SK-N-SH treated with all-trans-retinoic acid at 6 μM for 48 hours (cell line): Measurements from ENCODE around the gene SBF2.

Source experiments
- ATAC-seq: fragments of 200-7000 bp; cut with Tn5 transposase; 3 replicates; pipeline ENCODE4 v1.9.1; 2020; ENCODE audit warnings: mild to moderate bottlenecking, moderate library complexity
- ARNTL ChIP-seq: fragments of 450-650 bp; formaldehyde crosslinking; IDR thresholded peaks from 2 replicates; pipeline ENCODE4 v1.5.0; 2020; ENCODE audit warnings: low read depth, mild to moderate bottlenecking, moderate library complexity, borderline replicate concordance
- BACH2 ChIP-seq: fragments of 250-450 bp; sonication (Bioruptor Pico); IDR thresholded peaks from 2 replicates; pipeline ENCODE4 v1.9.0; 2021; ENCODE audit warnings: mild to moderate bottlenecking, borderline replicate concordance
- CSDC2 ChIP-seq: fragments of 250-450 bp; sonication (Bioruptor Pico); IDR thresholded peaks from 2 replicates; pipeline ENCODE4 v1.5.0; 2020; ENCODE audit warnings: mild to moderate bottlenecking, moderate library complexity
- ESRRG ChIP-seq: fragments of 250-450 bp; sonication (Bioruptor Pico); IDR thresholded peaks from 2 replicates; pipeline ENCODE4 v1.6.1; 2021; ENCODE audit warnings: mild to moderate bottlenecking
- GLIS3 ChIP-seq: fragments of 250-450 bp; sonication (Bioruptor Pico); IDR thresholded peaks from 2 replicates; pipeline ENCODE4 v1.5.0; 2020; ENCODE audit warnings: mild to moderate bottlenecking, moderate library complexity
- ISL1 ChIP-seq: fragments of 250-450 bp; sonication (Bioruptor Pico); IDR thresholded peaks from 2 replicates; pipeline ENCODE4 v2.1.2; 2022; ENCODE audit warnings: mild to moderate bottlenecking, moderate library complexity
- OSR1 ChIP-seq: fragments of 250-450 bp; sonication (Bioruptor Pico); IDR thresholded peaks from 2 replicates; pipeline ENCODE4 v1.8.0; 2022; ENCODE audit warnings: moderate library complexity, mild to moderate bottlenecking, inconsistent platforms
- PPARA ChIP-seq: fragments of 250-450 bp; sonication (Bioruptor Pico); IDR thresholded peaks from 2 replicates; pipeline ENCODE4 v1.5.0; 2020; ENCODE audit warnings: mild to moderate bottlenecking, borderline replicate concordance
- RARB ChIP-seq: fragments of 250-450 bp; sonication (Bioruptor Pico); IDR thresholded peaks from 2 replicates; pipeline ENCODE4 v1.8.0; 2021; ENCODE audit warnings: mild to moderate bottlenecking, moderate library complexity
- SNAI2 ChIP-seq: fragments of 250-450 bp; sonication (Bioruptor Pico); IDR thresholded peaks from 2 replicates; pipeline ENCODE4 v1.5.0; 2020; ENCODE audit warnings: mild to moderate bottlenecking, moderate library complexity
- TCF4 ChIP-seq: fragments of 250-450 bp; sonication (Bioruptor Pico); IDR thresholded peaks from 2 replicates; pipeline ENCODE4 v1.8.0; 2021; ENCODE audit warnings: mild to moderate bottlenecking, moderate library complexity, borderline replicate concordance
- TOX ChIP-seq: fragments of 250-450 bp; sonication (Bioruptor Pico); IDR thresholded peaks from 2 replicates; pipeline ENCODE4 v1.8.0; 2021; ENCODE audit warnings: mild to moderate bottlenecking, moderate library complexity, borderline replicate concordance
- ZC3H10 ChIP-seq: fragments of 250-450 bp; sonication (Bioruptor Pico); IDR thresholded peaks from 2 replicates; pipeline ENCODE4 v1.5.1; 2021; ENCODE audit warnings: mild to moderate bottlenecking, moderate library complexity
- ZFP3 ChIP-seq: fragments of 250-450 bp; sonication (Bioruptor Pico); IDR thresholded peaks from 2 replicates; pipeline ENCODE4 v1.5.0; 2020; ENCODE audit warnings: mild to moderate bottlenecking, moderate library complexity
- ZFP30 ChIP-seq: fragments of 450-650 bp; formaldehyde crosslinking; IDR thresholded peaks from 2 replicates; pipeline ENCODE4 v1.5.0; 2022; ENCODE audit warnings: mild to moderate bottlenecking, moderate library complexity
- ZNF565 ChIP-seq: fragments of 450-650 bp; formaldehyde crosslinking; conservative IDR thresholded peaks from 2 replicates; pipeline ENCODE4 v1.5.0; 2020; ENCODE audit warnings: low read depth, mild to moderate bottlenecking, moderate library complexity
- ZNF70 ChIP-seq: fragments of 450-650 bp; formaldehyde crosslinking; IDR thresholded peaks from 2 replicates; pipeline ENCODE4 v1.5.0; 2020; ENCODE audit warnings: mild to moderate bottlenecking, moderate library complexity
- ZNF8 ChIP-seq: fragments of 450-650 bp; formaldehyde crosslinking; IDR thresholded peaks from 2 replicates; pipeline ENCODE4 v1.5.0; 2020; ENCODE audit warnings: mild to moderate bottlenecking, moderate library complexity
- TF ChIP-seq, protein P1 (sequence below): fragments of 250-450 bp; sonication (Bioruptor Pico); IDR thresholded peaks from 2 replicates; pipeline ENCODE4 v1.5.1; 2020; ENCODE audit warnings: low read depth, mild to moderate bottlenecking, moderate library complexity
- TF ChIP-seq, protein P2 (sequence below): fragments of 250-450 bp; sonication (Bioruptor Pico); IDR thresholded peaks from 2 replicates; pipeline ENCODE4 v1.5.0; 2020; ENCODE audit warnings: mild to moderate bottlenecking, moderate library complexity
- TF ChIP-seq, protein P3 (sequence below): fragments of 250-450 bp; sonication (Bioruptor Pico); IDR thresholded peaks from 2 replicates; pipeline ENCODE4 v1.8.0; 2020; ENCODE audit warnings: mild to moderate bottlenecking, moderate library complexity, borderline replicate concordance
- TF ChIP-seq, protein P4 (sequence below): fragments of 250-450 bp; sonication (Bioruptor Pico); IDR thresholded peaks from 2 replicates; pipeline ENCODE4 v1.8.0; 2021; ENCODE audit warnings: low read depth, mild to moderate bottlenecking, moderate library complexity, borderline replicate concordance
- TF ChIP-seq, protein P5 (sequence below): fragments of 250-450 bp; sonication (Bioruptor Pico); IDR thresholded peaks from 2 replicates; pipeline ENCODE4 v1.5.1; 2021; ENCODE audit warnings: mild to moderate bottlenecking, moderate library complexity

The SBF2 gene

DNA sequence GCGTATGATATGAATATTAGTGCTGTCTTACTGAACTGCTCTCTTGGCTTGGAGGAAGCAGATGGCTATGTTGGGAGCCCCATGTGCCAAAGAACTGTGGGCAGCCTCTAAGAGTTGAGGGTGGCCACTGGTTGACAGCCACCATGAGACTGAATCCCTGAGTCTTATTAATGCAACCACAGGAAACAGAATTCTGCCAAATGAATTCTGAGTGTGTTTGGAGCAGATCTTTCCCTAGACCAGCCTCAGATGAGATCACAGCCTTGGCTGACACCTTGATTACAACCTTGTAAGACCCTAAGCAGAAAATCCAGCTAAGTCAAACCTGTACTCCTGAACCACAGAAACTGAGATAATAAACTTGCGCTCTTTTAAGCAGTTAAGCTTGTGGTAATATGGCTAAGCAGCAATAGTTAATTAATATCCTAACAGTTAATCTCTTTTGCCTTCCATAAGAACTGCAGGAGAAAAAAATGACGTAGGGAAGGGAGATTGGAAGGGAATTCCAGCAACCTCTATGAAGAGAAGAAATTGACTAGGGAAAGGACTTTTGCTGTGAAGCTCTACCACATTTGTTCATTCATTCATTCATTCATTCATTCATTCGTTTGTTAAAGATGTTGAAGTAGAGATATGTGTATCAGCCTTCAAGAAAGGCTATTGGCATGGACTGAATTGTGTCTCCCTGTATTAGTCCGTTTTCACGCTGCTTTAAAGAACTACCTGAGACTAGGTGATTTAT is 37.7 kb upstream of the SBF2 start:
- no peak for ATAC-seq
- TF ChIP-seq BACH2 = no peak
- TF ChIP-seq TCF4 (CRISPR knock-in tag) = no peak
- no peak for TF ChIP-seq PPARA (CRISPR knock-in tag)
- TF ChIP-seq CSDC2 = no peak
- TF ChIP-seq, protein P1, sequence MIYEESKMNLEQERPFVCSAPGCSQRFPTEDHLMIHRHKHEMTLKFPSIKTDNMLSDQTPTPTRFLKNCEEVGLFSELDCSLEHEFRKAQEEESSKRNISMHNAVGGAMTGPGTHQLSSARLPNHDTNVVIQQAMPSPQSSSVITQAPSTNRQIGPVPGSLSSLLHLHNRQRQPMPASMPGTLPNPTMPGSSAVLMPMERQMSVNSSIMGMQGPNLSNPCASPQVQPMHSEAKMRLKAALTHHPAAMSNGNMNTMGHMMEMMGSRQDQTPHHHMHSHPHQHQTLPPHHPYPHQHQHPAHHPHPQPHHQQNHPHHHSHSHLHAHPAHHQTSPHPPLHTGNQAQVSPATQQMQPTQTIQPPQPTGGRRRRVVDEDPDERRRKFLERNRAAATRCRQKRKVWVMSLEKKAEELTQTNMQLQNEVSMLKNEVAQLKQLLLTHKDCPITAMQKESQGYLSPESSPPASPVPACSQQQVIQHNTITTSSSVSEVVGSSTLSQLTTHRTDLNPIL (CRISPR knock-in tag) = no peak
- TF ChIP-seq ZFP3 (CRISPR knock-in tag) = no peak
- no peak for TF ChIP-seq ZC3H10 (CRISPR knock-in tag)
- no peak for TF ChIP-seq GLIS3 (CRISPR knock-in tag)
- TF ChIP-seq ZNF70 (CRISPR knock-in tag) = no peak
- no peak for TF ChIP-seq SNAI2 (CRISPR knock-in tag)

DNA sequence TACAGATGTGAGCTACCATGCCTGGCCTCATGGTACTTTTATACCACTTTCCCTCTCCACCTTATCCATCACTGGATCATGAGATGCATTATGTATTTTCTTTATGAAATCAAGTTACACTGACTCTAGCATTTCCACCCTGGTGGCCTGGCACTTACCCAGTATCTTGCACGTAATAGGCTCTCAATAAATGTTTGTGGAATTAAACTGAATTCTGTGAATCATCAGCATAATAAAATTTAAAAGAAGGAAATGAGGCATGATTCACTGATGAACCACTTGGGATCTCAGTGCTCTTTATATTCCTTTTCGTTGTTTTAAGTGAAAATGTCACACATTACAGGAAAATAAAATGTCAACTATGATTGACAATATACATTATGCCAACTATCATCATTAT is 35.9 kb upstream of the SBF2 start:
- TF ChIP-seq ZNF565 (CRISPR knock-in tag) (no peak), ISL1 (peak; percentile 69), ESRRG (CRISPR knock-in tag) (no peak), TCF4 (CRISPR knock-in tag) (no peak), ARNTL (CRISPR knock-in tag) (no peak), CSDC2 (no peak), RARB (CRISPR knock-in tag) (no peak), OSR1 (CRISPR knock-in tag) (no peak), BACH2 (no peak), ZFP30 (CRISPR knock-in tag) (no peak), SNAI2 (CRISPR knock-in tag) (no peak), TOX (CRISPR knock-in tag) (peak; percentile 18; the same call in 1 of the 2 replicates), ZC3H10 (CRISPR knock-in tag) (peak; percentile 69; the same call in 1 of the 2 replicates), ZNF70 (CRISPR knock-in tag) (no peak), ZFP3 (CRISPR knock-in tag) (0 out of 2 replicates have a peak, but pooled peaks have one; percentile 14), PPARA (CRISPR knock-in tag) (no peak), GLIS3 (CRISPR knock-in tag) (no peak), ZNF8 (CRISPR knock-in tag) (no peak)
- TF ChIP-seq, protein P2, sequence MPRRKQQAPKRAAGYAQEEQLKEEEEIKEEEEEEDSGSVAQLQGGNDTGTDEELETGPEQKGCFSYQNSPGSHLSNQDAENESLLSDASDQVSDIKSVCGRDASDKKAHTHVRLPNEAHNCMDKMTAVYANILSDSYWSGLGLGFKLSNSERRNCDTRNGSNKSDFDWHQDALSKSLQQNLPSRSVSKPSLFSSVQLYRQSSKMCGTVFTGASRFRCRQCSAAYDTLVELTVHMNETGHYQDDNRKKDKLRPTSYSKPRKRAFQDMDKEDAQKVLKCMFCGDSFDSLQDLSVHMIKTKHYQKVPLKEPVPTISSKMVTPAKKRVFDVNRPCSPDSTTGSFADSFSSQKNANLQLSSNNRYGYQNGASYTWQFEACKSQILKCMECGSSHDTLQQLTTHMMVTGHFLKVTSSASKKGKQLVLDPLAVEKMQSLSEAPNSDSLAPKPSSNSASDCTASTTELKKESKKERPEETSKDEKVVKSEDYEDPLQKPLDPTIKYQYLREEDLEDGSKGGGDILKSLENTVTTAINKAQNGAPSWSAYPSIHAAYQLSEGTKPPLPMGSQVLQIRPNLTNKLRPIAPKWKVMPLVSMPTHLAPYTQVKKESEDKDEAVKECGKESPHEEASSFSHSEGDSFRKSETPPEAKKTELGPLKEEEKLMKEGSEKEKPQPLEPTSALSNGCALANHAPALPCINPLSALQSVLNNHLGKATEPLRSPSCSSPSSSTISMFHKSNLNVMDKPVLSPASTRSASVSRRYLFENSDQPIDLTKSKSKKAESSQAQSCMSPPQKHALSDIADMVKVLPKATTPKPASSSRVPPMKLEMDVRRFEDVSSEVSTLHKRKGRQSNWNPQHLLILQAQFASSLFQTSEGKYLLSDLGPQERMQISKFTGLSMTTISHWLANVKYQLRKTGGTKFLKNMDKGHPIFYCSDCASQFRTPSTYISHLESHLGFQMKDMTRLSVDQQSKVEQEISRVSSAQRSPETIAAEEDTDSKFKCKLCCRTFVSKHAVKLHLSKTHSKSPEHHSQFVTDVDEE = no peak
- TF ChIP-seq, protein P3, sequence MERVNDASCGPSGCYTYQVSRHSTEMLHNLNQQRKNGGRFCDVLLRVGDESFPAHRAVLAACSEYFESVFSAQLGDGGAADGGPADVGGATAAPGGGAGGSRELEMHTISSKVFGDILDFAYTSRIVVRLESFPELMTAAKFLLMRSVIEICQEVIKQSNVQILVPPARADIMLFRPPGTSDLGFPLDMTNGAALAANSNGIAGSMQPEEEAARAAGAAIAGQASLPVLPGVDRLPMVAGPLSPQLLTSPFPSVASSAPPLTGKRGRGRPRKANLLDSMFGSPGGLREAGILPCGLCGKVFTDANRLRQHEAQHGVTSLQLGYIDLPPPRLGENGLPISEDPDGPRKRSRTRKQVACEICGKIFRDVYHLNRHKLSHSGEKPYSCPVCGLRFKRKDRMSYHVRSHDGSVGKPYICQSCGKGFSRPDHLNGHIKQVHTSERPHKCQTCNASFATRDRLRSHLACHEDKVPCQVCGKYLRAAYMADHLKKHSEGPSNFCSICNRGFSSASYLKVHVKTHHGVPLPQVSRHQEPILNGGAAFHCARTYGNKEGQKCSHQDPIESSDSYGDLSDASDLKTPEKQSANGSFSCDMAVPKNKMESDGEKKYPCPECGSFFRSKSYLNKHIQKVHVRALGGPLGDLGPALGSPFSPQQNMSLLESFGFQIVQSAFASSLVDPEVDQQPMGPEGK (CRISPR knock-in tag) = no peak
- TF ChIP-seq, protein P4, sequence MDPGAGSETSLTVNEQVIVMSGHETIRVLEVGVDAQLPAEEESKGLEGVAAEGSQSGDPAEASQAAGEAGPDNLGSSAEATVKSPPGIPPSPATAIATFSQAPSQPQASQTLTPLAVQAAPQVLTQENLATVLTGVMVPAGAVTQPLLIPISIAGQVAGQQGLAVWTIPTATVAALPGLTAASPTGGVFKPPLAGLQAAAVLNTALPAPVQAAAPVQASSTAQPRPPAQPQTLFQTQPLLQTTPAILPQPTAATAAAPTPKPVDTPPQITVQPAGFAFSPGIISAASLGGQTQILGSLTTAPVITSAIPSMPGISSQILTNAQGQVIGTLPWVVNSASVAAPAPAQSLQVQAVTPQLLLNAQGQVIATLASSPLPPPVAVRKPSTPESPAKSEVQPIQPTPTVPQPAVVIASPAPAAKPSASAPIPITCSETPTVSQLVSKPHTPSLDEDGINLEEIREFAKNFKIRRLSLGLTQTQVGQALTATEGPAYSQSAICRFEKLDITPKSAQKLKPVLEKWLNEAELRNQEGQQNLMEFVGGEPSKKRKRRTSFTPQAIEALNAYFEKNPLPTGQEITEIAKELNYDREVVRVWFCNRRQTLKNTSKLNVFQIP = no peak
- TF ChIP-seq, protein P5, sequence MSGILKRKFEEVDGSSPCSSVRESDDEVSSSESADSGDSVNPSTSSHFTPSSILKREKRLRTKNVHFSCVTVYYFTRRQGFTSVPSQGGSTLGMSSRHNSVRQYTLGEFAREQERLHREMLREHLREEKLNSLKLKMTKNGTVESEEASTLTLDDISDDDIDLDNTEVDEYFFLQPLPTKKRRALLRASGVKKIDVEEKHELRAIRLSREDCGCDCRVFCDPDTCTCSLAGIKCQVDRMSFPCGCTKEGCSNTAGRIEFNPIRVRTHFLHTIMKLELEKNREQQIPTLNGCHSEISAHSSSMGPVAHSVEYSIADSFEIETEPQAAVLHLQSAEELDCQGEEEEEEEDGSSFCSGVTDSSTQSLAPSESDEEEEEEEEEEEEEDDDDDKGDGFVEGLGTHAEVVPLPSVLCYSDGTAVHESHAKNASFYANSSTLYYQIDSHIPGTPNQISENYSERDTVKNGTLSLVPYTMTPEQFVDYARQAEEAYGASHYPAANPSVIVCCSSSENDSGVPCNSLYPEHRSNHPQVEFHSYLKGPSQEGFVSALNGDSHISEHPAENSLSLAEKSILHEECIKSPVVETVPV (CRISPR knock-in tag) = no peak
- TF ChIP-seq, protein P1 (CRISPR knock-in tag) = no peak
- no peak for ATAC-seq
